ENCODE measurements around the gene MSI2.

The MSI2 gene

GRCh38 chr17:57655553-57655952 lies 399.2 kb downstream of the MSI2 start:
- no peak for DNase-seq

GRCh38 chr17:57657211-57657610 lies 400.9 kb downstream of the MSI2 start:
- DNase-seq: no peak

GRCh38 chr17:57662041-57662440 lies 405.7 kb downstream of the MSI2 start:
- no peak for DNase-seq

- peak; percentile 75 for DNase-seq
These were observed 406.5 kb downstream of the MSI2 start for GRCh38 chr17:57662644-57663308.

GRCh38 chr17:57663326-57664070 lies 407.2 kb downstream of the MSI2 start:
- DNase-seq: no peak

GRCh38 chr17:57665128-57665527 lies 408.8 kb downstream of the MSI2 start:
- DNase-seq: no peak

GRCh38 chr17:57665696-57666095 lies 409.4 kb downstream of the MSI2 start:
- no peak for DNase-seq

- DNase-seq: no peak
These were observed 410.0 kb downstream of the MSI2 start for GRCh38 chr17:57666201-57666870.

GRCh38 chr17:57666946-57667345 lies 410.6 kb downstream of the MSI2 start:
- DNase-seq: no peak

- no peak for DNase-seq
These were observed 411.2 kb downstream of the MSI2 start for GRCh38 chr17:57667461-57667923.

- no peak for DNase-seq
These were observed 412.0 kb downstream of the MSI2 start for GRCh38 chr17:57668332-57668731.

GRCh38 chr17:57669671-57670529 lies 413.6 kb downstream of the MSI2 start:
- DNase-seq: no peak

GRCh38 chr17:57670769-57671569 lies 414.6 kb downstream of the MSI2 start:
- DNase-seq: no peak

GRCh38 chr17:57671667-57672632 lies 415.6 kb downstream of the MSI2 start:
- peak; percentile 19 for DNase-seq

- no peak for DNase-seq
These were observed 416.6 kb downstream of the MSI2 start for GRCh38 chr17:57672971-57673370.

- DNase-seq: no peak
These were observed 418.6 kb downstream of the MSI2 start for GRCh38 chr17:57674894-57675293.

- no peak for DNase-seq
These were observed 419.4 kb downstream of the MSI2 start for GRCh38 chr17:57675427-57676387.

- DNase-seq: no peak
These were observed 420.2 kb downstream of the MSI2 start for GRCh38 chr17:57676543-57676942.

- DNase-seq: no peak
These were observed 421.0 kb downstream of the MSI2 start for GRCh38 chr17:57677301-57677700.

GRCh38 chr17:57677858-57678257 lies 421.5 kb downstream of the MSI2 start:
- no peak for DNase-seq
